Nephron progenitor cell (in vitro differentiated cells): ENCODE results near the gene CCDC7.
"Not testable (repeated sequence)": the region's sequence is repeated elsewhere in the genome, so short reads cannot be mapped to it uniquely, and the experiment has no call there.

Experiments
- DNase-seq: peaks from one replicate; pipeline ENCODE4 v3.0.0; 2021
- H3K27ac Mint-ChIP-seq: 2 replicates; pipeline ENCODE4 v1.8.0; 2021; ENCODE audit warnings: mild to moderate bottlenecking, moderate library complexity, mixed read lengths
- H3K27me3 Mint-ChIP-seq: 2 replicates; pipeline ENCODE4 v1.8.0; 2021; ENCODE audit warnings: mild to moderate bottlenecking, low read depth, mixed read lengths; ENCODE audit not compliant: poor library complexity
- H3K36me3 Mint-ChIP-seq: 2 replicates; pipeline ENCODE4 v1.8.0; 2021; ENCODE audit warnings: low read depth, mixed read lengths
- H3K4me1 Mint-ChIP-seq: 2 replicates; pipeline ENCODE4 v1.8.0; 2021; ENCODE audit warnings: mixed read lengths
- H3K4me3 Mint-ChIP-seq: 2 replicates; pipeline ENCODE4 v1.8.0; 2021; ENCODE audit warnings: mild to moderate bottlenecking, moderate library complexity, mixed read lengths
- H3K9me3 Mint-ChIP-seq: 2 replicates; pipeline ENCODE4 v1.8.0; 2021; ENCODE audit warnings: mild to moderate bottlenecking, moderate library complexity, mixed read lengths
- TF ChIP-seq, protein P1 (sequence below): fragments of 200-600 bp; sonication (generic); IDR thresholded peaks from 2 replicates; pipeline ENCODE4 v1.5.0; 2021; ENCODE audit warnings: antibody characterized with exemption

Gene CCDC7

DNA sequence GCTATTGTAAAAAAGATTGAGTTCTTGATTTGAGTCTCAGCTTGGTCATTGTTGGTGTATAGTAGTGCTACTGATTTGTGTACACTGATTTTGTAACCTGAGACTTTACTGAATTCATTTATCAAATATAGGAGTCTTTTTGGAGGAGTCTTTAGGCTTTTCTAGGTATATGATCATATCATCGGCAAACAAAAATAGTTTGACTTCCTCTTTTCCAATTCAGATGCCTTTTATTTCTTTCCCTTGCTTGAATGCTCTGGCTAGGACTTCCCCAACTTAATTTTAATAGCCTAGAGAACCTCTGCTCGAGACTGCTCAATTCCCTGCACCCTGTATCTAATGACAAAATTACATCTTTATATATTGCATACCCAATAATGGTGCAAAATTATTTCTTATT is 154.4 kb downstream of the CCDC7 start:
- no peak for DNase-seq
- TF ChIP-seq, protein P1, sequence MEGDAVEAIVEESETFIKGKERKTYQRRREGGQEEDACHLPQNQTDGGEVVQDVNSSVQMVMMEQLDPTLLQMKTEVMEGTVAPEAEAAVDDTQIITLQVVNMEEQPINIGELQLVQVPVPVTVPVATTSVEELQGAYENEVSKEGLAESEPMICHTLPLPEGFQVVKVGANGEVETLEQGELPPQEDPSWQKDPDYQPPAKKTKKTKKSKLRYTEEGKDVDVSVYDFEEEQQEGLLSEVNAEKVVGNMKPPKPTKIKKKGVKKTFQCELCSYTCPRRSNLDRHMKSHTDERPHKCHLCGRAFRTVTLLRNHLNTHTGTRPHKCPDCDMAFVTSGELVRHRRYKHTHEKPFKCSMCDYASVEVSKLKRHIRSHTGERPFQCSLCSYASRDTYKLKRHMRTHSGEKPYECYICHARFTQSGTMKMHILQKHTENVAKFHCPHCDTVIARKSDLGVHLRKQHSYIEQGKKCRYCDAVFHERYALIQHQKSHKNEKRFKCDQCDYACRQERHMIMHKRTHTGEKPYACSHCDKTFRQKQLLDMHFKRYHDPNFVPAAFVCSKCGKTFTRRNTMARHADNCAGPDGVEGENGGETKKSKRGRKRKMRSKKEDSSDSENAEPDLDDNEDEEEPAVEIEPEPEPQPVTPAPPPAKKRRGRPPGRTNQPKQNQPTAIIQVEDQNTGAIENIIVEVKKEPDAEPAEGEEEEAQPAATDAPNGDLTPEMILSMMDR, result no peak
- Mint-ChIP-seq H3K36me3 (peaks cover 8% of the 10 kb centered on the region), H3K4me1 (no peaks in the 10 kb centered on the region), H3K9me3 (peaks cover 54% of the 10 kb centered on the region), H3K27ac (no peak overlapping the region), H3K4me3 (no peak overlapping the region), H3K27me3 (no peaks in the 10 kb centered on the region)

DNA sequence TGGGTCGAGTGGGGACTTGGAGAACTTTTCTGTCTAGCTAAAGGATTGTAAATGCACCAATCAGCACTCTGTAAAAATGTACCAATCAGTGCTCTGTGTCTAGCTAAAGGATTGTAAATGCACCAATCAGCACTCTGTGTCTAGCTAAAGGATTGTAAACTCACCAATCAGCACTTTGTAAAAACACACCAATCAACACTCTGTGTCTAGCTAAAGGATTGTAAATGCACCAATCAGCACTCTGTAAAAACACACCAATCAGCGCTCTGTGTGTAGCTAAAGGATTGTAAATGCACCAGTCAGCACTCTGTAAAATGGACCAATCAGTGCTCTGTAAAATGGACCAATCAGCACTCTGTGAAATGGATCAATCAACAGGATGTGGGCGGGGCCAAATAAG is 155.6 kb downstream of the CCDC7 start:
- DNase-seq, H3K36me3 Mint-ChIP-seq, H3K27me3 Mint-ChIP-seq, H3K4me1 Mint-ChIP-seq, H3K4me3 Mint-ChIP-seq, H3K27ac Mint-ChIP-seq: not testable (repeated sequence)
- peaks cover 46% of the 10 kb centered on the region for H3K9me3 Mint-ChIP-seq

GRCh38 chr10:32605787-32606186 is 159.8 kb downstream of the CCDC7 start:
- no peaks in the 10 kb centered on the region for H3K27me3 Mint-ChIP-seq
- no peak for DNase-seq
- H3K4me3 Mint-ChIP-seq, result no peak overlapping the region
- TF ChIP-seq, protein P1, result no peak
- peaks cover 24% of the 10 kb centered on the region for H3K9me3 Mint-ChIP-seq
- H3K4me1 Mint-ChIP-seq, result no peaks in the 10 kb centered on the region
- peaks cover 8% of the 10 kb centered on the region for H3K36me3 Mint-ChIP-seq
- H3K27ac Mint-ChIP-seq, result no peak overlapping the region

- not testable (repeated sequence) for H3K4me3 Mint-ChIP-seq, H3K4me1 Mint-ChIP-seq, H3K27me3 Mint-ChIP-seq, H3K36me3 Mint-ChIP-seq, H3K27ac Mint-ChIP-seq, DNase-seq
- H3K9me3 Mint-ChIP-seq, result peaks cover 42% of the 10 kb centered on the region
Observed at GRCh38 chr10:32610543-32610942, 164.6 kb downstream of the CCDC7 start.

- no peak for DNase-seq
- no peak overlapping the region for H3K27ac Mint-ChIP-seq
- H3K36me3 Mint-ChIP-seq, result no peaks in the 10 kb centered on the region
- H3K4me1 Mint-ChIP-seq, result no peaks in the 10 kb centered on the region
- H3K4me3 Mint-ChIP-seq, result no peak overlapping the region
- TF ChIP-seq, protein P1, result no peak
- peaks cover 32% of the 10 kb centered on the region for H3K9me3 Mint-ChIP-seq
- H3K27me3 Mint-ChIP-seq, result peaks cover 8% of the 10 kb centered on the region
Observed at GRCh38 chr10:32616438-32616837, 170.5 kb downstream of the CCDC7 start.

DNA sequence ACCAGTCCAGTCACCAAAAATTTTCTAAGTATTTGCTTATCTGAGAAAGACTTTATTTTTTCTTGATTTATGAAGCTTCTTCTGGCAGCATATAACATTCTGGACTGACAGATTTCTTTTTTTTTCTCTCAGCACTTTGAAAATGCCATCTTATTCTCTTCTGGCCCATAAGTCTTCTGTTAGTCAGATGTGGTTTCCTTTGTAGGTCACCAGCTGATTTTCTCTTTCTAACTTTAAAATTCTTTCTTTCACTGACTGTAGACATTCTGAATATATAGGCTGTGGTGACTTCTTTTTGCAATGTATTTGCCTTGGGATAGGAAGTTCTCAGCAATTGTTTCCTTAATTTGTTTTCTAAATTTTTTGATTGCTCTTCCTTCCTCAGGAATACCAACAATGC is 172.5 kb downstream of the CCDC7 start:
- Mint-ChIP-seq H3K27ac (no peak overlapping the region), H3K9me3 (peaks cover 16% of the 10 kb centered on the region), H3K27me3 (peaks cover 8% of the 10 kb centered on the region), H3K36me3 (no peaks in the 10 kb centered on the region), H3K4me1 (no peaks in the 10 kb centered on the region), H3K4me3 (no peak overlapping the region)
- TF ChIP-seq, protein P1, result no peak
- no peak for DNase-seq

GRCh38 chr10:32621969-32622368 is 176.0 kb downstream of the CCDC7 start:
- Mint-ChIP-seq H3K9me3 (peaks cover 14% of the 10 kb centered on the region), H3K4me1 (no peaks in the 10 kb centered on the region), H3K4me3 (no peak overlapping the region), H3K36me3 (peaks cover 7% of the 10 kb centered on the region), H3K27me3 (no peaks in the 10 kb centered on the region), H3K27ac (no peak overlapping the region)
- TF ChIP-seq, protein P1, result no peak
- no peak for DNase-seq
